GM12872 (cell line): ENCODE results near the gene PROX1.

ENCODE experiments used
- CTCF ChIP-seq: IDR thresholded peaks from 3 replicates; pipeline ENCODE4 v1.5.1; 2011; ENCODE audit warnings: low read depth, mild to moderate bottlenecking, low read length, moderate library complexity; ENCODE audit not compliant: insufficient read depth

PROX1 gene

GRCh38 chr1:214008791-214009422 is 21.1 kb downstream of the PROX1 start:
- no peak for TF ChIP-seq CTCF

GRCh38 chr1:214009423-214010196 is 21.8 kb downstream of the PROX1 start:
- TF ChIP-seq CTCF, result no peak

GRCh38 chr1:214010197-214010573 is 22.4 kb downstream of the PROX1 start:
- TF ChIP-seq CTCF, result no peak

- TF ChIP-seq CTCF, result no peak
Observed at GRCh38 chr1:214010717-214011116, 22.9 kb downstream of the PROX1 start.

- no peak for TF ChIP-seq CTCF
Observed at GRCh38 chr1:214012418-214012817, 24.6 kb downstream of the PROX1 start.

GRCh38 chr1:214013614-214014377 is 26.0 kb downstream of the PROX1 start:
- no peak for TF ChIP-seq CTCF

GRCh38 chr1:214014730-214015129 is 27.0 kb downstream of the PROX1 start:
- no peak for TF ChIP-seq CTCF
